Esophagus muscularis mucosa (tissue), 4 donors: ENCODE data around the gene BCAS1. TPM values are rescaled to one million over a fixed set of nuclear protein-coding genes. Genes with fewer than 3 reads are reported as not detected.

Source experiments
- DNase-seq: peaks from one replicate; pipeline ENCODE4 v3.0.0-alpha.2; 2017; ENCODE audit errors: extremely low spot score
- H3K27ac ChIP-seq, 4 donors: fragments of 200-600 bp; sonication (generic); replicated peaks in 1 of 4; 1 replicate in 3 of 4; 2 replicates in 1 of 4; pipeline ENCODE4 v1.5.1; 2016 to 2019; ENCODE audit warnings: mild to moderate bottlenecking in 1 of 4
- H3K27me3 ChIP-seq, 4 donors: fragments of 200-600 bp; sonication (generic); one replicate each; pipeline versions ENCODE4 v1.5.1 to v1.6.0; 2016 to 2019
- H3K36me3 ChIP-seq, 4 donors: fragments of 200-600 bp; sonication (generic); one replicate each; pipeline ENCODE4 v1.5.1; 2016 to 2019
- H3K4me1 ChIP-seq, 4 donors: fragments of 200-600 bp; sonication (generic); one replicate each; pipeline ENCODE4 v1.5.1; 2016 to 2019
- H3K4me3 ChIP-seq, 4 donors: fragments of 200-600 bp; sonication (generic); 1 replicate in 2 of 4; 2 replicates in 2 of 4; pipeline ENCODE4 v1.5.1; 2016 to 2019; ENCODE audit warnings: mild to moderate bottlenecking in 4 of 4, moderate library complexity in 1 of 4
- H3K9me3 ChIP-seq, 4 donors: fragments of 200-600 bp; sonication (generic); 1 replicate in 3 of 4; 2 replicates in 1 of 4; pipeline ENCODE4 v1.5.1; 2016 to 2019
- EP300 ChIP-seq: sonication (generic); formaldehyde crosslinking; IDR thresholded peaks from one replicate; pipeline ENCODE4 v1.6.1; 2017; ENCODE audit warnings: antibody characterized with exemption
- POLR2A ChIP-seq: fragments of 450-650 bp; IDR thresholded peaks from one replicate; pipeline ENCODE4 v1.6.1; 2017; ENCODE audit warnings: antibody characterized with exemption, moderate library complexity, mild to moderate bottlenecking, low read depth
- POLR2AphosphoS5 ChIP-seq, 2 donors: sonication (generic); formaldehyde crosslinking; IDR thresholded peaks; one replicate each; pipeline ENCODE4 v1.6.1; 2017; ENCODE audit warnings: antibody characterized with exemption in 2 of 2
- WGBS: methylation state at CpG from one replicate; pipeline ENCODE4 v1.1.5; 2018; 5-methylcytosine and 5-hydroxymethylcytosine counted together
- intact Hi-C: fragments of 100-400 bp; cut with DNase I; formaldehyde crosslinking; loops from one replicate; pipeline ENCODE4 v1.15.1; 2023
- total RNA-seq, 4 donors: library from RNA; depleted of rRNA; stranded (reverse); fragments of >200 nt; gene quantifications; one replicate each; pipeline versions ENCODE4 v1.1.0 to v1.2.1, GENCODE V29; 2016
- TF ChIP-seq, protein P1 (sequence below), 3 experiments: fragments of 200-600 bp in 2 of 3; fragments of 450-650 bp in 1 of 3; sonication (generic) in 2 of 3; IDR thresholded peaks; one replicate each; pipeline ENCODE4 v1.5.1; 2017 to 2019; ENCODE audit warnings: antibody characterized with exemption in 3 of 3, mild to moderate bottlenecking in 2 of 3, moderate library complexity in 1 of 3

Gene BCAS1
- total RNA-seq, 4 donors from 2014 or later = 0.13 to 0.46 TPM; not detected in 2

GRCh38 chr20:54082100-54082499 is 11.7 kb upstream of the BCAS1 start:
- peaks cover 0 to 4% (median 0%) of the 10 kb centered on the region in 4 donors for H3K27me3 ChIP-seq
- intact Hi-C loops = no loop called here
- 59% methylated on average over 6 of the region's 6 CpGs for WGBS
- DNase-seq = no peak
- no peaks in the 10 kb centered on the region for H3K4me1 ChIP-seq
- TF ChIP-seq EP300 = no peak
- TF ChIP-seq POLR2A = no peak
- TF ChIP-seq, protein P1, sequence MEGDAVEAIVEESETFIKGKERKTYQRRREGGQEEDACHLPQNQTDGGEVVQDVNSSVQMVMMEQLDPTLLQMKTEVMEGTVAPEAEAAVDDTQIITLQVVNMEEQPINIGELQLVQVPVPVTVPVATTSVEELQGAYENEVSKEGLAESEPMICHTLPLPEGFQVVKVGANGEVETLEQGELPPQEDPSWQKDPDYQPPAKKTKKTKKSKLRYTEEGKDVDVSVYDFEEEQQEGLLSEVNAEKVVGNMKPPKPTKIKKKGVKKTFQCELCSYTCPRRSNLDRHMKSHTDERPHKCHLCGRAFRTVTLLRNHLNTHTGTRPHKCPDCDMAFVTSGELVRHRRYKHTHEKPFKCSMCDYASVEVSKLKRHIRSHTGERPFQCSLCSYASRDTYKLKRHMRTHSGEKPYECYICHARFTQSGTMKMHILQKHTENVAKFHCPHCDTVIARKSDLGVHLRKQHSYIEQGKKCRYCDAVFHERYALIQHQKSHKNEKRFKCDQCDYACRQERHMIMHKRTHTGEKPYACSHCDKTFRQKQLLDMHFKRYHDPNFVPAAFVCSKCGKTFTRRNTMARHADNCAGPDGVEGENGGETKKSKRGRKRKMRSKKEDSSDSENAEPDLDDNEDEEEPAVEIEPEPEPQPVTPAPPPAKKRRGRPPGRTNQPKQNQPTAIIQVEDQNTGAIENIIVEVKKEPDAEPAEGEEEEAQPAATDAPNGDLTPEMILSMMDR (IDR thresholded peaks at IDR 0.05) = no peak
- no peak for TF ChIP-seq POLR2AphosphoS5 (IDR thresholded peaks at IDR 0.05)
- no peak overlapping the region for H3K4me3 ChIP-seq
- no peaks in the 10 kb centered on the region for H3K9me3 ChIP-seq
- no peaks in the 10 kb centered on the region for H3K36me3 ChIP-seq
- no peak overlapping the region for H3K27ac ChIP-seq

GRCh38 chr20:54079652-54080051 is 9.3 kb upstream of the BCAS1 start:
- Histone ChIP-seq H3K27ac (no peak overlapping the region), H3K27me3 (peaks cover 0 to 7% (median 0%) of the 10 kb centered on the region in 4 donors), H3K36me3 (no peaks in the 10 kb centered on the region), H3K9me3 (no peaks in the 10 kb centered on the region), H3K4me3 (no peak overlapping the region), H3K4me1 (no peaks in the 10 kb centered on the region)
- DNase-seq = no peak
- TF ChIP-seq EP300 (no peak), POLR2AphosphoS5 (IDR thresholded peaks at IDR 0.05) (no peak), POLR2A (no peak)
- TF ChIP-seq, protein P1 (IDR thresholded peaks at IDR 0.05) = no peak
- WGBS = 64% methylated on average over 3 of the region's 3 CpGs
- intact Hi-C loops = no loop called here

GRCh38 chr20:54078296-54078984 is 8.0 kb upstream of the BCAS1 start:
- H3K4me3 ChIP-seq = no peak overlapping the region
- no peaks in the 10 kb centered on the region for H3K4me1 ChIP-seq
- no peak overlapping the region for H3K27ac ChIP-seq
- H3K27me3 ChIP-seq = peaks cover 0 to 7% (median 0%) of the 10 kb centered on the region in 4 donors
- WGBS = 69% methylated on average over 7 of the region's 7 CpGs
- intact Hi-C loops = no loop called here
- H3K36me3 ChIP-seq = no peaks in the 10 kb centered on the region
- TF ChIP-seq POLR2A = no peak
- no peak for TF ChIP-seq POLR2AphosphoS5 (IDR thresholded peaks at IDR 0.05)
- TF ChIP-seq EP300 = no peak
- TF ChIP-seq, protein P1 (IDR thresholded peaks at IDR 0.05) = no peak
- DNase-seq = no peak
- no peaks in the 10 kb centered on the region for H3K9me3 ChIP-seq

- intact Hi-C loops = no loop called here
- H3K4me1 ChIP-seq = no peaks in the 10 kb centered on the region
- TF ChIP-seq, protein P1 (IDR thresholded peaks at IDR 0.05) = no peak
- TF ChIP-seq POLR2AphosphoS5 (IDR thresholded peaks at IDR 0.05) (no peak), POLR2A (no peak), EP300 (no peak)
- H3K27ac ChIP-seq = no peak overlapping the region
- 100% methylated on average over 3 of the region's 3 CpGs for WGBS
- H3K9me3 ChIP-seq = no peaks in the 10 kb centered on the region
- peaks cover 0 to 7% (median 0%) of the 10 kb centered on the region in 4 donors for H3K27me3 ChIP-seq
- no peak for DNase-seq
- no peaks in the 10 kb centered on the region for H3K36me3 ChIP-seq
- no peak overlapping the region for H3K4me3 ChIP-seq
Observed at GRCh38 chr20:54076259-54076658, 5.9 kb upstream of the BCAS1 start.

- intact Hi-C loops = no loop called here
- no peak for DNase-seq
- Histone ChIP-seq H3K36me3 (no peaks in the 10 kb centered on the region), H3K27ac (no peak overlapping the region), H3K4me1 (no peaks in the 10 kb centered on the region), H3K4me3 (no peak overlapping the region), H3K9me3 (no peaks in the 10 kb centered on the region), H3K27me3 (peaks cover 0 to 7% (median 0%) of the 10 kb centered on the region in 4 donors)
- TF ChIP-seq POLR2A = no peak
- TF ChIP-seq EP300 = no peak
- no peak for TF ChIP-seq POLR2AphosphoS5 (IDR thresholded peaks at IDR 0.05)
- TF ChIP-seq, protein P1 (IDR thresholded peaks at IDR 0.05) = no peak
- WGBS = 100% methylated on average over 1 of the region's 1 CpG
Observed at GRCh38 chr20:54075322-54075721, 4.9 kb upstream of the BCAS1 start.
